ENCODE results near the gene PCDHGC5. TPM values are rescaled to one million over a fixed set of nuclear protein-coding genes. Genes with fewer than 3 reads are reported as not detected.

Gene PCDHGC5
- total RNA-seq: under 1 TPM; 0.32 to 0.64 TPM

GRCh38 chr5:141488591-141489561 is at the start of gene PCDHGC5:
PCDHGC5 (plus strand) TSS chr5:141489081; CDS start chr5:141489241, 160 bp downstream.
- Histone ChIP-seq H3K27me3 (peaks cover 19% of the 10 kb centered on the region), H3K4me1 (peaks cover 3% of the 10 kb centered on the region), H3K9ac (ENCODE audit: low read depth in 2 of 2, low read length in 2 of 2) (no peak within 1 kb of the TSS), H3K36me3 (no peaks in the 10 kb centered on the region), H3K4me3 (no peak within 1 kb of the TSS), H3K9me3 (no peaks in the 10 kb centered on the region), H3K27ac (no peak within 1 kb of the TSS)
- no peak for DNase-seq
- no peak for TF ChIP-seq CTCF (IDR thresholded peaks at IDR 0.05)
- intact Hi-C loops (cut with DNase I): no loop called here

GRCh38 chr5:141439411-141440141 is 49.3 kb upstream of the PCDHGC5 start:
- intact Hi-C loops (cut with DNase I): no loop called here
- Histone ChIP-seq H3K36me3 (no peaks in the 10 kb centered on the region), H3K27me3 (no peaks in the 10 kb centered on the region), H3K9me3 (no peaks in the 10 kb centered on the region), H3K4me1 (no peaks in the 10 kb centered on the region), H3K27ac (no peak overlapping the region), H3K4me3 (no peak overlapping the region), H3K9ac (ENCODE audit: low read depth in 2 of 2, low read length in 2 of 2) (no peak overlapping the region)
- no peak for TF ChIP-seq CTCF (IDR thresholded peaks at IDR 0.05)
- no peak for DNase-seq

GRCh38 chr5:141440341-141440740 is 48.5 kb upstream of the PCDHGC5 start:
- no peaks in the 10 kb centered on the region for H3K27me3 ChIP-seq
- H3K27ac ChIP-seq: no peak overlapping the region
- intact Hi-C loops (cut with DNase I): no loop called here
- no peaks in the 10 kb centered on the region for H3K36me3 ChIP-seq
- H3K4me1 ChIP-seq: no peaks in the 10 kb centered on the region
- TF ChIP-seq CTCF (IDR thresholded peaks at IDR 0.05): no peak
- no peaks in the 10 kb centered on the region for H3K9me3 ChIP-seq
- H3K4me3 ChIP-seq: no peak overlapping the region
- no peak for DNase-seq
- H3K9ac ChIP-seq (ENCODE audit: low read depth in 2 of 2, low read length in 2 of 2): no peak overlapping the region

GRCh38 chr5:141441571-141442170 is 47.2 kb upstream of the PCDHGC5 start:
- no peak for TF ChIP-seq CTCF (IDR thresholded peaks at IDR 0.05)
- Histone ChIP-seq H3K36me3 (no peaks in the 10 kb centered on the region), H3K4me3 (no peak overlapping the region), H3K9ac (ENCODE audit: low read depth in 2 of 2, low read length in 2 of 2) (no peak overlapping the region), H3K9me3 (no peaks in the 10 kb centered on the region), H3K4me1 (no peaks in the 10 kb centered on the region), H3K27ac (no peak overlapping the region), H3K27me3 (no peaks in the 10 kb centered on the region)
- intact Hi-C loops (cut with DNase I): no loop called here
- DNase-seq: no peak

- intact Hi-C loops (cut with DNase I): no loop called here
- Histone ChIP-seq H3K9me3 (no peaks in the 10 kb centered on the region), H3K9ac (ENCODE audit: low read depth in 2 of 2, low read length in 2 of 2) (no peak overlapping the region), H3K27ac (no peak overlapping the region), H3K4me1 (no peaks in the 10 kb centered on the region), H3K27me3 (no peaks in the 10 kb centered on the region), H3K36me3 (no peaks in the 10 kb centered on the region), H3K4me3 (no peak overlapping the region)
- no peak for TF ChIP-seq CTCF (IDR thresholded peaks at IDR 0.05)
- no peak for DNase-seq
Observed at GRCh38 chr5:141465351-141465750, 23.5 kb upstream of the PCDHGC5 start.

Measured in colonic mucosa (tissue), 4 donors.